Naive B cell (primary cell): ENCODE results near the gene CD84. TPM values are rescaled to one million over a fixed set of nuclear protein-coding genes. Genes with fewer than 3 reads are reported as not detected.
"Not testable (repeated sequence)": the region's sequence is repeated elsewhere in the genome, so short reads cannot be mapped to it uniquely, and the experiment has no call there.

Experiments
- ATAC-seq, 2 donors: fragments of 150-1000 bp; cut with Tn5 transposase; 2 replicates each; pipeline ENCODE4 v1.10.0; 2021; ENCODE audit warnings: low read depth in 2 of 2, mild to moderate bottlenecking in 2 of 2, moderate library complexity in 2 of 2
- DNase-seq: peaks from one replicate; pipeline ENCODE4 v3.0.0; 2022
- H3K27ac Mint-ChIP-seq, 6 donors: one replicate each; pipeline ENCODE4 v1.8.0; 2020 to 2022; ENCODE audit warnings: mild to moderate bottlenecking in 6 of 6, mixed read lengths in 6 of 6, moderate library complexity in 5 of 6, inconsistent platforms in 2 of 6
- H3K27me3 Mint-ChIP-seq, 3 donors: one replicate each; pipeline ENCODE4 v1.8.0; 2021 to 2022; ENCODE audit warnings: mixed read lengths in 3 of 3, mild to moderate bottlenecking in 1 of 3
- H3K36me3 Mint-ChIP-seq, 2 donors: one replicate each; pipeline ENCODE4 v1.8.0; 2020 to 2022; ENCODE audit warnings: mixed read lengths in 2 of 2, inconsistent platforms in 1 of 2, mild to moderate bottlenecking in 1 of 2
- H3K4me1 Mint-ChIP-seq, 3 donors: one replicate each; pipeline ENCODE4 v1.8.0; 2020 to 2022; ENCODE audit warnings: mixed read lengths in 3 of 3, inconsistent platforms in 1 of 3, mild to moderate bottlenecking in 1 of 3, moderate library complexity in 1 of 3
- H3K4me3 Mint-ChIP-seq, 8 donors: one replicate each; pipeline ENCODE4 v1.8.0; 2020 to 2022; ENCODE audit warnings: mild to moderate bottlenecking in 8 of 8, mixed read lengths in 8 of 8, moderate library complexity in 8 of 8, inconsistent platforms in 2 of 8
- H3K9me3 Mint-ChIP-seq, 7 donors: one replicate each; pipeline ENCODE4 v1.8.0; 2020 to 2022; ENCODE audit warnings: mixed read lengths in 7 of 7, mild to moderate bottlenecking in 5 of 7, inconsistent platforms in 2 of 7, moderate library complexity in 1 of 7
- polyA plus RNA-seq, 6 donors: library from polyadenylated mRNA; unstranded; fragments of 300-500 nt; fragmentation: Illumina TruSeq; gene quantifications; one replicate each; pipeline ENCODE4 v1.2.3, GENCODE V29; 2021; ENCODE audit warnings: low read depth in 6 of 6

The CD84 gene
- polyA plus RNA-seq, 6 donors from 2014 or later, result 8.5 to 20.6 (median 13.1) TPM

GRCh38 chr1:160500321-160500990, 78.8 kb downstream of the CD84 start:
- Mint-ChIP-seq H3K9me3 (peaks cover 2 to 26% (median 6%) of the 10 kb centered on the region in 7 donors), H3K4me3 (peak overlapping the region in 5 of 8 donors; percentile 8 to 57 (median 34)), H3K27ac (peak overlapping the region in 5 of 6 donors; percentile 39 to 87 (median 80)), H3K27me3 (no peaks in the 10 kb centered on the region), H3K36me3 (peaks cover 45 to 56% of the 10 kb centered on the region in 2 donors), H3K4me1 (peaks cover 65 to 88% (median 75%) of the 10 kb centered on the region in 3 donors)
- ATAC-seq (no peak), DNase-seq (no peak)

GRCh38 chr1:160499631-160500030, 79.7 kb downstream of the CD84 start:
- DNase-seq, result no peak
- H3K36me3 Mint-ChIP-seq, result peaks cover 49 to 58% of the 10 kb centered on the region in 2 donors
- no peak for ATAC-seq
- H3K27ac Mint-ChIP-seq, result peak overlapping the region; percentile 46 to 83 (median 79)
- H3K9me3 Mint-ChIP-seq, result peaks cover 0 to 20% (median 4%) of the 10 kb centered on the region in 7 donors
- H3K4me3 Mint-ChIP-seq, result peak overlapping the region in 3 of 8 donors; percentile 25 to 57 (median 43)
- H3K27me3 Mint-ChIP-seq, result no peaks in the 10 kb centered on the region
- peaks cover 61 to 87% (median 70%) of the 10 kb centered on the region in 3 donors for H3K4me1 Mint-ChIP-seq

GRCh38 chr1:160498301-160499065, 80.8 kb downstream of the CD84 start:
- ATAC-seq, H3K27me3 Mint-ChIP-seq, DNase-seq: not testable (repeated sequence)
- Mint-ChIP-seq H3K9me3 (peaks cover 0 to 20% (median 5%) of the 10 kb centered on the region in 7 donors), H3K4me3 (peak overlapping the region in 2 of 8 donors; percentile 16 to 22), H3K27ac (peak overlapping the region in 4 of 6 donors; percentile 20 to 57 (median 40)), H3K36me3 (peaks cover 54 to 57% of the 10 kb centered on the region in 2 donors), H3K4me1 (peaks cover 55 to 81% (median 64%) of the 10 kb centered on the region in 3 donors)

- no peak for DNase-seq
- peaks cover 0 to 18% (median 5%) of the 10 kb centered on the region in 7 donors for H3K9me3 Mint-ChIP-seq
- ATAC-seq, result no peak
- peaks cover 33 to 39% of the 10 kb centered on the region in 2 donors for H3K36me3 Mint-ChIP-seq
- H3K27me3 Mint-ChIP-seq, result no peaks in the 10 kb centered on the region
- peak overlapping the region in 1 of 8 donors; percentile 70 for H3K4me3 Mint-ChIP-seq
- H3K27ac Mint-ChIP-seq, result peak overlapping the region; percentile 8 to 83 (median 58)
- peaks cover 34 to 62% (median 42%) of the 10 kb centered on the region in 3 donors for H3K4me1 Mint-ChIP-seq
Measured at GRCh38 chr1:160496334-160496733, 83.0 kb downstream of the CD84 start.

- peaks cover 0 to 15% (median 4%) of the 10 kb centered on the region in 7 donors for H3K9me3 Mint-ChIP-seq
- H3K4me1 Mint-ChIP-seq, result peaks cover 29 to 44% (median 29%) of the 10 kb centered on the region in 3 donors
- peaks cover 32 to 35% of the 10 kb centered on the region in 2 donors for H3K36me3 Mint-ChIP-seq
- H3K27me3 Mint-ChIP-seq, result no peaks in the 10 kb centered on the region
- no peak overlapping the region for H3K4me3 Mint-ChIP-seq
- no peak for DNase-seq
- peak overlapping the region in 5 of 6 donors; percentile 34 to 96 (median 72) for H3K27ac Mint-ChIP-seq
- no peak for ATAC-seq
Measured at GRCh38 chr1:160494620-160495019, 84.7 kb downstream of the CD84 start.

- ATAC-seq (no peak), DNase-seq (no peak)
- Mint-ChIP-seq H3K4me3 (no peak overlapping the region), H3K27me3 (no peaks in the 10 kb centered on the region), H3K9me3 (peaks cover 0 to 3% (median 0%) of the 10 kb centered on the region in 7 donors), H3K4me1 (peaks cover 14 to 32% (median 26%) of the 10 kb centered on the region in 3 donors), H3K36me3 (peaks cover 21 to 23% of the 10 kb centered on the region in 2 donors), H3K27ac (no peak overlapping the region)
Measured at GRCh38 chr1:160492617-160493016, 86.7 kb downstream of the CD84 start.

GRCh38 chr1:160491981-160492380, 87.3 kb downstream of the CD84 start:
- DNase-seq, result no peak
- Mint-ChIP-seq H3K9me3 (peaks cover 0 to 3% (median 0%) of the 10 kb centered on the region in 7 donors), H3K27me3 (no peaks in the 10 kb centered on the region), H3K27ac (no peak overlapping the region), H3K4me1 (peaks cover 14 to 34% (median 21%) of the 10 kb centered on the region in 3 donors), H3K4me3 (no peak overlapping the region), H3K36me3 (peaks cover 23% of the 10 kb centered on the region in 2 donors)
- ATAC-seq, result no peak

Other genes starting within 250 kb of the CD84 start
- gene COPA, start 236.2 kb downstream of the CD84 start, polyA plus RNA-seq, result 100 to 1,000 TPM; 107 to 130 (median 119) TPM
- gene NCSTN, start 236.1 kb downstream of the CD84 start, polyA plus RNA-seq, result 100 to 1,000 TPM in 1 of 6 donors, 10 to 100 TPM in 5; 81.1 to 182 (median 89.3) TPM
- gene NHLH1, start 212.4 kb downstream of the CD84 start, polyA plus RNA-seq, result not detected
- under 1 TPM in 5 of 6 donors, not detected in 1; 0.05 to 0.19 (median 0.08) TPM for gene VANGL2, start 178.9 kb downstream of the CD84 start, polyA plus RNA-seq
- 100 to 1,000 TPM; 164 to 256 (median 194) TPM for gene SLAMF6, start 56.2 kb downstream of the CD84 start, polyA plus RNA-seq
- 10 to 100 TPM; 18.9 to 36.6 (median 23.0) TPM for gene SLAMF1, start 67.5 kb upstream of the CD84 start, polyA plus RNA-seq
- 100 to 1,000 TPM; 129 to 163 (median 153) TPM for gene CD48, start 132.3 kb upstream of the CD84 start, polyA plus RNA-seq
- gene SLAMF7, start 159.8 kb upstream of the CD84 start, polyA plus RNA-seq, result 1 to 10 TPM in 5 of 6 donors, not detected in 1; 1.2 to 5.3 (median 3.0) TPM
- 100 to 1,000 TPM; 143 to 230 (median 167) TPM for gene LY9, start 216.7 kb upstream of the CD84 start, polyA plus RNA-seq